HG02588 (cell line): ENCODE results near the gene RIPOR1.
"Not testable (repeated sequence)": the region's sequence is repeated elsewhere in the genome, so short reads cannot be mapped to it uniquely, and the experiment has no call there.

Source experiments
- ATAC-seq: cut with Tn5 transposase; IDR thresholded peaks from one replicate; pipeline ENCODE4 v1.9.1; 2021; ENCODE audit warnings: mild to moderate bottlenecking, moderate library complexity; ENCODE audit not compliant: unreplicated experiment

The RIPOR1 gene

GRCh38 chr16:67528222-67528869, at the start of gene RIPOR1:
Gene RIPOR1, plus strand, starts transcription at chr16:67528829. Its CDS starts 9,618 bp downstream, at chr16:67538447.
- ATAC-seq, result no peak

GRCh38 chr16:67480833-67481560, 47.6 kb upstream of the RIPOR1 start, which contains the start of gene ATP6V0D1:
Gene ATP6V0D1, minus strand, starts transcription at chr16:67481157. Its CDS starts 71 bp downstream, at chr16:67481086.
- peak; percentile 95 for ATAC-seq

GRCh38 chr16:67481561-67482232, 46.9 kb upstream of the RIPOR1 start:
- peak; percentile 0 for ATAC-seq

- ATAC-seq, result no peak
Observed at GRCh38 chr16:67482233-67482924, 46.2 kb upstream of the RIPOR1 start.

- no peak for ATAC-seq
Observed at GRCh38 chr16:67483150-67483549, 45.5 kb upstream of the RIPOR1 start, which contains the start of gene AGRP. Gene AGRP, minus strand, starts transcription at chr16:67483547. Its CDS starts 149 bp downstream, at chr16:67483398.

GRCh38 chr16:67483731-67484525, 44.7 kb upstream of the RIPOR1 start:
- ATAC-seq, result no peak

GRCh38 chr16:67486805-67487204, 41.8 kb upstream of the RIPOR1 start:
- no peak for ATAC-seq

- not testable (repeated sequence) for ATAC-seq
Observed at GRCh38 chr16:67487561-67487960, 41.1 kb upstream of the RIPOR1 start.

GRCh38 chr16:67489401-67490083, 39.1 kb upstream of the RIPOR1 start:
- ATAC-seq, result no peak

- no peak for ATAC-seq
Observed at GRCh38 chr16:67490335-67491096, 38.1 kb upstream of the RIPOR1 start.

- ATAC-seq, result no peak
Observed at GRCh38 chr16:67499106-67499505, 29.5 kb upstream of the RIPOR1 start.

GRCh38 chr16:67504031-67505021, 24.3 kb upstream of the RIPOR1 start:
- ATAC-seq, result no peak

GRCh38 chr16:67506468-67506867, 22.2 kb upstream of the RIPOR1 start:
- no peak for ATAC-seq

GRCh38 chr16:67509016-67509415, 19.6 kb upstream of the RIPOR1 start:
- no peak for ATAC-seq

GRCh38 chr16:67513892-67514291, 14.7 kb upstream of the RIPOR1 start:
- not testable (repeated sequence) for ATAC-seq

GRCh38 chr16:67514382-67514828, 14.2 kb upstream of the RIPOR1 start:
- ATAC-seq, result peak; percentile 36

GRCh38 chr16:67516296-67517154, 12.1 kb upstream of the RIPOR1 start:
- no peak for ATAC-seq
